Large intestine (tissue), 3 donors: ENCODE measurements around the gene AUTS2. TPM values are rescaled to one million over a fixed set of nuclear protein-coding genes. Genes with fewer than 3 reads are reported as not detected.

Source experiments
- DNase-seq, 2 donors: peaks; one replicate each; pipeline versions ENCODE4 v3.0.0 to v3.0.0-alpha.2; 2013
- H3K27ac ChIP-seq: one replicate; pipeline ENCODE4 v1.5.1; 2013; ENCODE audit warnings: low read length
- H3K27me3 ChIP-seq: 2 replicates; pipeline ENCODE4 v1.6.1; 2013; ENCODE audit warnings: low read length; ENCODE audit not compliant: control insufficient read depth, insufficient read depth
- H3K36me3 ChIP-seq: 2 replicates; pipeline ENCODE4 v1.6.1; 2013; ENCODE audit warnings: low read length; ENCODE audit not compliant: control insufficient read depth, insufficient read depth
- H3K4me1 ChIP-seq: one replicate; pipeline ENCODE4 v1.6.1; 2013; ENCODE audit warnings: low read length; ENCODE audit not compliant: control insufficient read depth, insufficient read depth
- H3K4me3 ChIP-seq: one replicate; pipeline ENCODE4 v1.5.1; 2013; ENCODE audit warnings: low read length
- H3K9me3 ChIP-seq: one replicate; pipeline ENCODE4 v1.6.1; 2013; ENCODE audit warnings: mild to moderate bottlenecking, low read depth, low read length, moderate library complexity; ENCODE audit not compliant: control insufficient read depth
- WGBS: methylation state at CpG from one replicate; pipeline ENCODE4 v1.1.5; 2013; ENCODE audit warnings: low lambda C conversion rate; ENCODE audit not compliant: insufficient coverage; 5-methylcytosine and 5-hydroxymethylcytosine counted together
- polyA plus RNA-seq: library from polyadenylated mRNA; unstranded; fragments of 120-200 nt; gene quantifications from one replicate; pipeline ENCODE4 v1.2.1, GENCODE V29; 2013

The AUTS2 gene
- polyA plus RNA-seq, 1 donor = 51.3 TPM

GRCh38 chr7:69799048-69799697 is 200.9 kb downstream of the AUTS2 start:
- no peaks in the 10 kb centered on the region for H3K36me3 ChIP-seq
- no peak for DNase-seq
- no peak overlapping the region for H3K4me3 ChIP-seq
- no peaks in the 10 kb centered on the region for H3K27me3 ChIP-seq
- H3K27ac ChIP-seq = no peak overlapping the region
- peaks cover 19% of the 10 kb centered on the region for H3K4me1 ChIP-seq
- WGBS = no CpG with 5 or more reads among the region's 4 CpGs
- no peaks in the 10 kb centered on the region for H3K9me3 ChIP-seq

GRCh38 chr7:69799990-69800389 is 201.7 kb downstream of the AUTS2 start:
- DNase-seq = no peak
- no peaks in the 10 kb centered on the region for H3K36me3 ChIP-seq
- WGBS = no CpG with 5 or more reads among the region's 2 CpGs
- H3K27me3 ChIP-seq = no peaks in the 10 kb centered on the region
- no peaks in the 10 kb centered on the region for H3K9me3 ChIP-seq
- no peak overlapping the region for H3K27ac ChIP-seq
- H3K4me3 ChIP-seq = no peak overlapping the region
- peaks cover 20% of the 10 kb centered on the region for H3K4me1 ChIP-seq

- Histone ChIP-seq H3K27me3 (no peaks in the 10 kb centered on the region), H3K4me3 (no peak overlapping the region), H3K27ac (peak overlapping the region; percentile 16), H3K4me1 (peaks cover 22% of the 10 kb centered on the region), H3K9me3 (no peaks in the 10 kb centered on the region), H3K36me3 (no peaks in the 10 kb centered on the region)
- DNase-seq = peak; percentile 80 to 88
Measured at GRCh38 chr7:69800495-69800894, 202.2 kb downstream of the AUTS2 start.

GRCh38 chr7:69801729-69802682 is 203.7 kb downstream of the AUTS2 start:
- H3K4me3 ChIP-seq = no peak overlapping the region
- no peak overlapping the region for H3K27ac ChIP-seq
- DNase-seq = peak in 1 of 2 donors; percentile 59
- WGBS = 30% methylated on average over 3 of the region's 5 CpGs
- no peaks in the 10 kb centered on the region for H3K9me3 ChIP-seq
- peaks cover 22% of the 10 kb centered on the region for H3K4me1 ChIP-seq
- H3K27me3 ChIP-seq = peaks cover 2% of the 10 kb centered on the region
- no peaks in the 10 kb centered on the region for H3K36me3 ChIP-seq

GRCh38 chr7:69803699-69804516 is 205.6 kb downstream of the AUTS2 start:
- Histone ChIP-seq H3K9me3 (no peaks in the 10 kb centered on the region), H3K27me3 (peaks cover 2% of the 10 kb centered on the region), H3K27ac (no peak overlapping the region), H3K4me1 (peaks cover 22% of the 10 kb centered on the region), H3K36me3 (no peaks in the 10 kb centered on the region), H3K4me3 (no peak overlapping the region)
- 100% methylated on average over 1 of the region's 5 CpGs for WGBS
- DNase-seq = no peak

GRCh38 chr7:69804962-69805361 is 206.7 kb downstream of the AUTS2 start:
- Histone ChIP-seq H3K4me3 (no peak overlapping the region), H3K27ac (no peak overlapping the region), H3K9me3 (no peaks in the 10 kb centered on the region), H3K4me1 (peaks cover 22% of the 10 kb centered on the region), H3K27me3 (peaks cover 2% of the 10 kb centered on the region), H3K36me3 (no peaks in the 10 kb centered on the region)
- no peak for DNase-seq
- WGBS = no CpG with 5 or more reads among the region's 2 CpGs

GRCh38 chr7:69808391-69808790 is 210.1 kb downstream of the AUTS2 start:
- Histone ChIP-seq H3K27ac (no peak overlapping the region), H3K27me3 (peaks cover 2% of the 10 kb centered on the region), H3K4me1 (peaks cover 14% of the 10 kb centered on the region), H3K4me3 (no peak overlapping the region), H3K9me3 (no peaks in the 10 kb centered on the region), H3K36me3 (no peaks in the 10 kb centered on the region)
- 80% methylated on average over 1 of the region's 1 CpG for WGBS
- DNase-seq = no peak

GRCh38 chr7:69811476-69812308 is 213.4 kb downstream of the AUTS2 start:
- DNase-seq = peak; percentile 57 to 86
- no peak overlapping the region for H3K27ac ChIP-seq
- 18% methylated on average over 5 of the region's 7 CpGs for WGBS
- peaks cover 18% of the 10 kb centered on the region for H3K4me1 ChIP-seq
- no peak overlapping the region for H3K4me3 ChIP-seq
- no peaks in the 10 kb centered on the region for H3K27me3 ChIP-seq
- no peaks in the 10 kb centered on the region for H3K9me3 ChIP-seq
- H3K36me3 ChIP-seq = no peaks in the 10 kb centered on the region

- no peak overlapping the region for H3K27ac ChIP-seq
- no peak for DNase-seq
Measured at GRCh38 chr7:69812756-69813155, 214.5 kb downstream of the AUTS2 start.

More at GRCh38 chr7:69812756-69813155, 214.5 kb downstream of the AUTS2 start:
- Histone ChIP-seq H3K27me3 (no peaks in the 10 kb centered on the region), H3K36me3 (no peaks in the 10 kb centered on the region), H3K4me1 (peaks cover 29% of the 10 kb centered on the region), H3K4me3 (no peak overlapping the region), H3K9me3 (no peaks in the 10 kb centered on the region)
- WGBS = no CpG with 5 or more reads among the region's 1 CpG
